SK-N-SH treated with all-trans-retinoic acid at 6 μM for 48 hours (cell line): ENCODE data around the gene ZNF627.
A peak's percentile ranks its signal among the peaks of the same experiment; 100 is the strongest.

Source experiments
- ATAC-seq: fragments of 200-7000 bp; cut with Tn5 transposase; 3 replicates; pipeline ENCODE4 v1.9.1; 2020; ENCODE audit warnings: mild to moderate bottlenecking, moderate library complexity
- ARNTL ChIP-seq: fragments of 450-650 bp; formaldehyde crosslinking; IDR thresholded peaks from 2 replicates; pipeline ENCODE4 v1.5.0; 2020; ENCODE audit warnings: low read depth, mild to moderate bottlenecking, moderate library complexity, borderline replicate concordance
- BACH2 ChIP-seq: fragments of 250-450 bp; sonication (Bioruptor Pico); IDR thresholded peaks from 2 replicates; pipeline ENCODE4 v1.9.0; 2021; ENCODE audit warnings: mild to moderate bottlenecking, borderline replicate concordance
- ESRRG ChIP-seq: fragments of 250-450 bp; sonication (Bioruptor Pico); IDR thresholded peaks from 2 replicates; pipeline ENCODE4 v1.6.1; 2021; ENCODE audit warnings: mild to moderate bottlenecking
- GLIS3 ChIP-seq: fragments of 250-450 bp; sonication (Bioruptor Pico); IDR thresholded peaks from 2 replicates; pipeline ENCODE4 v1.5.0; 2020; ENCODE audit warnings: mild to moderate bottlenecking, moderate library complexity
- ISL1 ChIP-seq: fragments of 250-450 bp; sonication (Bioruptor Pico); IDR thresholded peaks from 2 replicates; pipeline ENCODE4 v2.1.2; 2022; ENCODE audit warnings: mild to moderate bottlenecking, moderate library complexity
- OSR1 ChIP-seq: fragments of 250-450 bp; sonication (Bioruptor Pico); IDR thresholded peaks from 2 replicates; pipeline ENCODE4 v1.8.0; 2022; ENCODE audit warnings: moderate library complexity, mild to moderate bottlenecking, inconsistent platforms
- PPARA ChIP-seq: fragments of 250-450 bp; sonication (Bioruptor Pico); IDR thresholded peaks from 2 replicates; pipeline ENCODE4 v1.5.0; 2020; ENCODE audit warnings: mild to moderate bottlenecking, borderline replicate concordance
- RARB ChIP-seq: fragments of 250-450 bp; sonication (Bioruptor Pico); IDR thresholded peaks from 2 replicates; pipeline ENCODE4 v1.8.0; 2021; ENCODE audit warnings: mild to moderate bottlenecking, moderate library complexity
- SNAI2 ChIP-seq: fragments of 250-450 bp; sonication (Bioruptor Pico); IDR thresholded peaks from 2 replicates; pipeline ENCODE4 v1.5.0; 2020; ENCODE audit warnings: mild to moderate bottlenecking, moderate library complexity
- TCF4 ChIP-seq: fragments of 250-450 bp; sonication (Bioruptor Pico); IDR thresholded peaks from 2 replicates; pipeline ENCODE4 v1.8.0; 2021; ENCODE audit warnings: mild to moderate bottlenecking, moderate library complexity, borderline replicate concordance
- TOX ChIP-seq: fragments of 250-450 bp; sonication (Bioruptor Pico); IDR thresholded peaks from 2 replicates; pipeline ENCODE4 v1.8.0; 2021; ENCODE audit warnings: mild to moderate bottlenecking, moderate library complexity, borderline replicate concordance
- TSHZ2 ChIP-seq: fragments of 250-450 bp; sonication (Bioruptor Pico); IDR thresholded peaks from 2 replicates; pipeline ENCODE4 v1.5.0; 2020; ENCODE audit warnings: mild to moderate bottlenecking, moderate library complexity
- ZFP3 ChIP-seq: fragments of 250-450 bp; sonication (Bioruptor Pico); IDR thresholded peaks from 2 replicates; pipeline ENCODE4 v1.5.0; 2020; ENCODE audit warnings: mild to moderate bottlenecking, moderate library complexity
- ZFP30 ChIP-seq: fragments of 450-650 bp; formaldehyde crosslinking; IDR thresholded peaks from 2 replicates; pipeline ENCODE4 v1.5.0; 2022; ENCODE audit warnings: mild to moderate bottlenecking, moderate library complexity
- ZNF565 ChIP-seq: fragments of 450-650 bp; formaldehyde crosslinking; conservative IDR thresholded peaks from 2 replicates; pipeline ENCODE4 v1.5.0; 2020; ENCODE audit warnings: low read depth, mild to moderate bottlenecking, moderate library complexity
- ZNF8 ChIP-seq: fragments of 450-650 bp; formaldehyde crosslinking; IDR thresholded peaks from 2 replicates; pipeline ENCODE4 v1.5.0; 2020; ENCODE audit warnings: mild to moderate bottlenecking, moderate library complexity
- TF ChIP-seq, protein P1 (sequence below): fragments of 250-450 bp; sonication (Bioruptor Pico); IDR thresholded peaks from 2 replicates; pipeline ENCODE4 v1.5.1; 2021; ENCODE audit warnings: mild to moderate bottlenecking, moderate library complexity

ZNF627 gene

GRCh38 chr19:11659612-11660011 is 62.3 kb downstream of the ZNF627 start:
- peak; percentile 34; the same call in 1 of the 3 replicates for ATAC-seq
- TF ChIP-seq BACH2 (CRISPR knock-in tag), result no peak
- no peak for TF ChIP-seq OSR1
- TF ChIP-seq, all 23 proteins: peak for 0

DNA sequence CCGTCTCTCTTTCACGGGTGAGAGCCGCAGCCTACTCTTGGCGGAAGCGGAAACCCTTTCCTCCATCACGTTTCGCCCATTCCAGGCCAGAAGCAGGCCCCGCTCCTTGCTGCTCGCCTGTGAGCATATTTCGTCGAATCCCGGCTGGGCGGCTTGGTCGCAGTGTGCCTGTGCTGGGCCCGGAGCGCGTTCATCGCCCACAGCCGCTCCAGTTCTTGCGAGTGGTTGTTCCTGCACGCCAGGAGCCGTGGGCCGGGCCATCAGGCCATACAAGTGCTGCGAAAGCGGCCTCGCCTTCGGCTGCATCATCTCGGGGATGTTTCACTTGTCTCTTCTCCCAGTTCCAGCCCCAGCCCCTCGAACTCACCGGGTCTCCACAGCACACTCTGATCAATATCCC is 65.0 kb downstream of the ZNF627 start:
- ATAC-seq, result no peak
- TF ChIP-seq TOX (CRISPR knock-in tag), result no peak
- no peak for TF ChIP-seq PPARA
- TF ChIP-seq ZFP30 (CRISPR knock-in tag), result no peak
- TF ChIP-seq BACH2 (CRISPR knock-in tag), result no peak
- TF ChIP-seq, all 23 proteins: peak for 0

GRCh38 chr19:11663181-11663591 is 65.9 kb downstream of the ZNF627 start:
- TF ChIP-seq SNAI2 (no peak), ISL1 (CRISPR knock-in tag) (no peak), RARB (CRISPR knock-in tag) (no peak), BACH2 (CRISPR knock-in tag) (no peak), GLIS3 (CRISPR knock-in tag) (no peak), TCF4 (no peak), ZNF8 (no peak), ZFP3 (CRISPR knock-in tag) (no peak), ZFP30 (CRISPR knock-in tag) (no peak), ARNTL (CRISPR knock-in tag) (no peak), ESRRG (CRISPR knock-in tag) (no peak), TOX (CRISPR knock-in tag) (no peak), ZNF565 (CRISPR knock-in tag) (no peak), TSHZ2 (CRISPR knock-in tag) (no peak)
- TF ChIP-seq, protein P1, sequence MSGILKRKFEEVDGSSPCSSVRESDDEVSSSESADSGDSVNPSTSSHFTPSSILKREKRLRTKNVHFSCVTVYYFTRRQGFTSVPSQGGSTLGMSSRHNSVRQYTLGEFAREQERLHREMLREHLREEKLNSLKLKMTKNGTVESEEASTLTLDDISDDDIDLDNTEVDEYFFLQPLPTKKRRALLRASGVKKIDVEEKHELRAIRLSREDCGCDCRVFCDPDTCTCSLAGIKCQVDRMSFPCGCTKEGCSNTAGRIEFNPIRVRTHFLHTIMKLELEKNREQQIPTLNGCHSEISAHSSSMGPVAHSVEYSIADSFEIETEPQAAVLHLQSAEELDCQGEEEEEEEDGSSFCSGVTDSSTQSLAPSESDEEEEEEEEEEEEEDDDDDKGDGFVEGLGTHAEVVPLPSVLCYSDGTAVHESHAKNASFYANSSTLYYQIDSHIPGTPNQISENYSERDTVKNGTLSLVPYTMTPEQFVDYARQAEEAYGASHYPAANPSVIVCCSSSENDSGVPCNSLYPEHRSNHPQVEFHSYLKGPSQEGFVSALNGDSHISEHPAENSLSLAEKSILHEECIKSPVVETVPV (CRISPR knock-in tag), result no peak
- no peak for ATAC-seq
